ENCODE measurements around the gene NSUN6.
"Not testable (repeated sequence)": the region's sequence is repeated elsewhere in the genome, so short reads cannot be mapped to it uniquely, and the experiment has no call there.

NSUN6 gene

GRCh38 chr10:18639719-18640118 is 11.7 kb downstream of the NSUN6 start:
- not testable (repeated sequence) for H3K9me3 ChIP-seq (ENCODE audit: control insufficient read depth, low read length); H3K36me3 ChIP-seq (ENCODE audit: control insufficient read depth, insufficient read depth, low read length); H3K27ac ChIP-seq (ENCODE audit: insufficient read depth, low read depth, low read length, poor library complexity, severe bottlenecking); H3K4me3 ChIP-seq (ENCODE audit: insufficient read depth, low read depth, low read length); H3K27me3 ChIP-seq (ENCODE audit: control insufficient read depth, insufficient read depth, low read length, poor library complexity, severe bottlenecking); H3K4me1 ChIP-seq (ENCODE audit: control insufficient read depth, insufficient read depth, low read length)
- WGBS, 2 experiments = 88% methylated on average over 2 of the region's 2 CpGs; no CpG with 5 or more reads in 1 of the 2 experiments

GRCh38 chr10:18637400-18637799 is 14.0 kb downstream of the NSUN6 start:
- H3K27ac ChIP-seq (ENCODE audit: insufficient read depth, low read depth, low read length, poor library complexity, severe bottlenecking) = not testable (repeated sequence)

GRCh38 chr10:18635995-18636394 is 15.4 kb downstream of the NSUN6 start:
- H3K27ac ChIP-seq (ENCODE audit: insufficient read depth, low read depth, low read length, poor library complexity, severe bottlenecking) = no peak overlapping the region
- WGBS, 2 experiments = 88 to 98% methylated on average over 4 of the region's 4 CpGs
- no peaks in the 10 kb centered on the region for H3K4me1 ChIP-seq (ENCODE audit: control insufficient read depth, insufficient read depth, low read length)
- H3K4me3 ChIP-seq (ENCODE audit: insufficient read depth, low read depth, low read length) = no peak overlapping the region
- H3K36me3 ChIP-seq (ENCODE audit: control insufficient read depth, insufficient read depth, low read length) = no peaks in the 10 kb centered on the region
- no peaks in the 10 kb centered on the region for H3K9me3 ChIP-seq (ENCODE audit: control insufficient read depth, low read length)
- no peaks in the 10 kb centered on the region for H3K27me3 ChIP-seq (ENCODE audit: control insufficient read depth, insufficient read depth, low read length, poor library complexity, severe bottlenecking)

More at GRCh38 chr10:18637400-18637799, 14.0 kb downstream of the NSUN6 start:
- not testable (repeated sequence) for H3K4me3 ChIP-seq (ENCODE audit: insufficient read depth, low read depth, low read length); H3K4me1 ChIP-seq (ENCODE audit: control insufficient read depth, insufficient read depth, low read length); H3K36me3 ChIP-seq (ENCODE audit: control insufficient read depth, insufficient read depth, low read length); H3K9me3 ChIP-seq (ENCODE audit: control insufficient read depth, low read length); H3K27me3 ChIP-seq (ENCODE audit: control insufficient read depth, insufficient read depth, low read length, poor library complexity, severe bottlenecking)
- 93% methylated on average over 1 of the region's 1 CpG; no CpG with 5 or more reads in 1 of the 2 experiments for WGBS, 2 experiments

- H3K9me3 ChIP-seq (ENCODE audit: control insufficient read depth, low read length); H3K27me3 ChIP-seq (ENCODE audit: control insufficient read depth, insufficient read depth, low read length, poor library complexity, severe bottlenecking); H3K36me3 ChIP-seq (ENCODE audit: control insufficient read depth, insufficient read depth, low read length); H3K4me3 ChIP-seq (ENCODE audit: insufficient read depth, low read depth, low read length); H3K4me1 ChIP-seq (ENCODE audit: control insufficient read depth, insufficient read depth, low read length); H3K27ac ChIP-seq (ENCODE audit: insufficient read depth, low read depth, low read length, poor library complexity, severe bottlenecking): not testable (repeated sequence)
- WGBS, 2 experiments = 82 to 85% methylated on average over 1 of the region's 3 CpGs
Observed at GRCh38 chr10:18632500-18632899, 18.9 kb downstream of the NSUN6 start.

- peak overlapping the region; percentile 47 for H3K4me3 ChIP-seq (ENCODE audit: insufficient read depth, low read depth, low read length)
- H3K27ac ChIP-seq (ENCODE audit: insufficient read depth, low read depth, low read length, poor library complexity, severe bottlenecking) = peak overlapping the region; percentile 85
- not testable (repeated sequence) for H3K4me1 ChIP-seq (ENCODE audit: control insufficient read depth, insufficient read depth, low read length); H3K27me3 ChIP-seq (ENCODE audit: control insufficient read depth, insufficient read depth, low read length, poor library complexity, severe bottlenecking); H3K9me3 ChIP-seq (ENCODE audit: control insufficient read depth, low read length); H3K36me3 ChIP-seq (ENCODE audit: control insufficient read depth, insufficient read depth, low read length)
- 2 to 4% methylated on average over 25 of the region's 25 CpGs for WGBS, 2 experiments
Observed at GRCh38 chr10:18627452-18628018, 23.9 kb downstream of the NSUN6 start.

DNA sequence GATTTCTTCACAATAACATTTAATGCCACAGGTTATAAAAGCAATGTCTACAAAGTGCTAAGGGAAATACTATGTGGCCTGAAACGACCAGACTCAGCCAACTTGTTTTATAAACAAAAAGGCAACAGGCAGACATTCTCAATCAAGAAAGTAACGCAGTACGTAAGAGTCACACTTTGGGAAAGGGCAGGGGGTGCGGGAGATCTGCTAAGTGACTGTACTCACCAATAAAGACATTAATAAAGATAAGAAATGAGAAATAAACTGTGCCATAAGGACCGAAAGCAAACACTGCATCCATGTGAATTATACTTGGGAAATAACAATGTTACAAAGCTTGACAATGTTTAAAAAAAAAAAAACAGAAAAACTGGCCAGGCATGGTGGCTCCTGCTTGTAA is 25.5 kb downstream of the NSUN6 start:
- Histone ChIP-seq H3K4me1 (ENCODE audit: control insufficient read depth, insufficient read depth, low read length) (no peaks in the 10 kb centered on the region), H3K27ac (ENCODE audit: insufficient read depth, low read depth, low read length, poor library complexity, severe bottlenecking) (no peak overlapping the region), H3K27me3 (ENCODE audit: control insufficient read depth, insufficient read depth, low read length, poor library complexity, severe bottlenecking) (no peaks in the 10 kb centered on the region), H3K4me3 (ENCODE audit: insufficient read depth, low read depth, low read length) (no peak overlapping the region), H3K9me3 (ENCODE audit: control insufficient read depth, low read length) (no peaks in the 10 kb centered on the region), H3K36me3 (ENCODE audit: control insufficient read depth, insufficient read depth, low read length) (no peaks in the 10 kb centered on the region)
- 94 to 97% methylated on average over 4 to 5 of the region's 5 CpGs for WGBS, 2 experiments

DNA sequence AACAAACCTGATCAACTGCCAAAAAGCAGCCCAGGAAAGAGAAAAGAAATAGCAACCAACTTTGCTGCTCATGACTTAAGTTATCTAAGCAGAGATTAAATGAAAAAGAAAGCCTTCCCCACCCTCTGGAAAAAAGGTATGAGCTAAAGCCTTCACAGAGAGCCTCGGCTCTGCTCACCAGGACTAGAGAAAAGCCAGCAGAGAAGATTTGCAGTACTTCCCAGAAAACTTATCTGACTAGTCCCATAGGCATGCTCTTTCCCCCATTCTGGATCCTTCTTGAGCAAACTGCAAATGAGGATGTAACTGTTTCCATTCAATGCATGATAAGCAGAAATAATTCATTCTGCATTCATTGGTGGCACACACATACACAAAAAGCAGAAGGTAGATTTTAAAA is 27.7 kb downstream of the NSUN6 start:
- not testable (repeated sequence) for H3K9me3 ChIP-seq (ENCODE audit: control insufficient read depth, low read length); H3K27ac ChIP-seq (ENCODE audit: insufficient read depth, low read depth, low read length, poor library complexity, severe bottlenecking); H3K4me3 ChIP-seq (ENCODE audit: insufficient read depth, low read depth, low read length); H3K4me1 ChIP-seq (ENCODE audit: control insufficient read depth, insufficient read depth, low read length); H3K36me3 ChIP-seq (ENCODE audit: control insufficient read depth, insufficient read depth, low read length); H3K27me3 ChIP-seq (ENCODE audit: control insufficient read depth, insufficient read depth, low read length, poor library complexity, severe bottlenecking)
- 53 to 76% methylated on average over 1 of the region's 1 CpG for WGBS, 2 experiments

- Histone ChIP-seq H3K27ac (ENCODE audit: insufficient read depth, low read depth, low read length, poor library complexity, severe bottlenecking) (no peak overlapping the region), H3K27me3 (ENCODE audit: control insufficient read depth, insufficient read depth, low read length, poor library complexity, severe bottlenecking) (no peaks in the 10 kb centered on the region), H3K4me1 (ENCODE audit: control insufficient read depth, insufficient read depth, low read length) (no peaks in the 10 kb centered on the region), H3K4me3 (ENCODE audit: insufficient read depth, low read depth, low read length) (no peak overlapping the region), H3K36me3 (ENCODE audit: control insufficient read depth, insufficient read depth, low read length) (no peaks in the 10 kb centered on the region), H3K9me3 (ENCODE audit: control insufficient read depth, low read length) (no peaks in the 10 kb centered on the region)
Observed at GRCh38 chr10:18620856-18621255, 30.5 kb downstream of the NSUN6 start.

DNA sequence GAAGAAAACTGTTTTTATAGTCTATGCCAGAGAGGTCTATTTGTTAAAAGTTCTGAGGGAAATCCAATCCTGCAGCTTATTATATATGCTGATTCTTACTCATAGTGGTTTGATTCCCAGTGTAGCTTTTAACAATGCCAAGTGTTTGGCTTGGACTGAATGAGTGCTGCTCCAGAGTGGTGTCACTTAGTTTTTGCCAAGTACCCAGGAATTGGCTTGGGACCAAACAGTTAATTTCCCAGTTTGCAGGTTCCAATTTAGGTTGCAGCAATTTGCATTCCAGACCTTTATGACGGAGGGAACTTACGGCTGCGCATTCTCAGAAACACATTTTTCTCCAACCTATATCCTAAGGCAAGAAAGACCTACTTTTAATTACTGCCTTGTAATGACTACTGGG is 32.4 kb downstream of the NSUN6 start:
- no peaks in the 10 kb centered on the region for H3K4me1 ChIP-seq (ENCODE audit: control insufficient read depth, insufficient read depth, low read length)
- H3K27ac ChIP-seq (ENCODE audit: insufficient read depth, low read depth, low read length, poor library complexity, severe bottlenecking) = no peak overlapping the region
- 91 to 93% methylated on average over 3 of the region's 3 CpGs for WGBS, 2 experiments

DNA sequence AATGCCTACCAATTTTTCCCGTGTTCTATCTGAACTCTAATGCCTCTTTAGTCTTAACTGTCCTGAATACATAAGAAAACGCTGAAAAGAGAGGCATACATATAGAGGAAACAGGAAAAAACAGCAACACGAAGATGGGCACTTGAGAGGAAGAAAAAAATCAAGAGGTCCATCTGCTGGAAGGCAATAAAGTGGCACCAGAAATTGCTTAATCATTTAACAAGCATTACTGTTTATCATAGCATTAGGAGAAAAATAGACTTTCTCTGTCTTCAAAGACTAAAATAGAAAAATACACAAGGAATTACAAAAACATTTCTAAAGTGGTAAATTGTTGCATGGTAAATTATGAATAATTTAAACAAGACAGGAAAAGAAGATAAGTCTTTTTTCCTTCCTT is 35.0 kb downstream of the NSUN6 start:
- H3K9me3 ChIP-seq (ENCODE audit: control insufficient read depth, low read length) = no peaks in the 10 kb centered on the region
- H3K4me3 ChIP-seq (ENCODE audit: insufficient read depth, low read depth, low read length) = no peak overlapping the region
- H3K4me1 ChIP-seq (ENCODE audit: control insufficient read depth, insufficient read depth, low read length) = no peaks in the 10 kb centered on the region
- WGBS, 2 experiments = 86 to 93% methylated on average over 3 of the region's 3 CpGs
- no peak overlapping the region for H3K27ac ChIP-seq (ENCODE audit: insufficient read depth, low read depth, low read length, poor library complexity, severe bottlenecking)
- no peaks in the 10 kb centered on the region for H3K36me3 ChIP-seq (ENCODE audit: control insufficient read depth, insufficient read depth, low read length)
- H3K27me3 ChIP-seq (ENCODE audit: control insufficient read depth, insufficient read depth, low read length, poor library complexity, severe bottlenecking) = no peaks in the 10 kb centered on the region

More for the DNA sequence above, 32.4 kb downstream of the NSUN6 start:
- Histone ChIP-seq H3K36me3 (ENCODE audit: control insufficient read depth, insufficient read depth, low read length) (no peaks in the 10 kb centered on the region), H3K4me3 (ENCODE audit: insufficient read depth, low read depth, low read length) (no peak overlapping the region), H3K27me3 (ENCODE audit: control insufficient read depth, insufficient read depth, low read length, poor library complexity, severe bottlenecking) (no peaks in the 10 kb centered on the region), H3K9me3 (ENCODE audit: control insufficient read depth, low read length) (no peaks in the 10 kb centered on the region)

GRCh38 chr10:18615618-18616017 is 35.8 kb downstream of the NSUN6 start:
- H3K4me3 ChIP-seq (ENCODE audit: insufficient read depth, low read depth, low read length) = no peak overlapping the region
- H3K4me1 ChIP-seq (ENCODE audit: control insufficient read depth, insufficient read depth, low read length) = no peaks in the 10 kb centered on the region
- no peaks in the 10 kb centered on the region for H3K9me3 ChIP-seq (ENCODE audit: control insufficient read depth, low read length)
- H3K36me3 ChIP-seq (ENCODE audit: control insufficient read depth, insufficient read depth, low read length) = no peaks in the 10 kb centered on the region
- 93 to 95% methylated on average over 4 of the region's 4 CpGs for WGBS, 2 experiments
- H3K27ac ChIP-seq (ENCODE audit: insufficient read depth, low read depth, low read length, poor library complexity, severe bottlenecking) = no peak overlapping the region
- H3K27me3 ChIP-seq (ENCODE audit: control insufficient read depth, insufficient read depth, low read length, poor library complexity, severe bottlenecking) = no peaks in the 10 kb centered on the region

Measured in ectodermal cell (in vitro differentiated cells).